HL-60 (cell line): ENCODE results near the gene DNAH8.

ENCODE experiments used
- DNase-seq, 2 experiments: peaks; one replicate each; pipeline ENCODE4 v3.0.0-alpha.2; 2010 to 2020; ENCODE audit warnings: low read depth in 1 of 2, low spot score in 1 of 2
- H3K27ac ChIP-seq: fragments of 250-450 bp; sonication (Bioruptor Pico); replicated peaks from 2 replicates; pipeline ENCODE4 v1.5.1; 2020; ENCODE audit warnings: mild to moderate bottlenecking, moderate library complexity
- H3K27me3 ChIP-seq: fragments of 250-450 bp; sonication (Bioruptor Pico); 2 replicates; pipeline ENCODE4 v1.5.1; 2021; ENCODE audit warnings: mild to moderate bottlenecking, moderate library complexity; ENCODE audit not compliant: insufficient read depth, poor library complexity, severe bottlenecking
- H3K4me3 ChIP-seq: replicated peaks from 2 replicates; pipeline ENCODE4 v1.5.1; 2011; ENCODE audit warnings: mild to moderate bottlenecking, control low read depth, low read length; ENCODE audit not compliant: insufficient read depth
- GABPA ChIP-seq: IDR thresholded peaks from 2 replicates; pipeline ENCODE4 v1.6.1; 2012; ENCODE audit warnings: low read depth
- POLR2AphosphoS5 ChIP-seq: IDR thresholded peaks from 2 replicates; pipeline ENCODE4 v1.6.1; 2012; ENCODE audit warnings: low read depth
- SPI1 ChIP-seq: IDR thresholded peaks from 2 replicates; pipeline ENCODE4 v1.6.1; 2012; ENCODE audit warnings: low read depth, mild to moderate bottlenecking, borderline replicate concordance
- TF ChIP-seq, protein P1 (sequence below): IDR thresholded peaks from one replicate; pipeline ENCODE4 v1.5.1; 2011; ENCODE audit warnings: low read length, control low read depth, inconsistent platforms; ENCODE audit not compliant: insufficient read depth
- TF ChIP-seq, protein P2 (sequence below): IDR thresholded peaks from 2 replicates; pipeline ENCODE4 v1.6.1; 2012; ENCODE audit warnings: low read depth; ENCODE audit not compliant: insufficient replicate concordance

Gene DNAH8

DNA sequence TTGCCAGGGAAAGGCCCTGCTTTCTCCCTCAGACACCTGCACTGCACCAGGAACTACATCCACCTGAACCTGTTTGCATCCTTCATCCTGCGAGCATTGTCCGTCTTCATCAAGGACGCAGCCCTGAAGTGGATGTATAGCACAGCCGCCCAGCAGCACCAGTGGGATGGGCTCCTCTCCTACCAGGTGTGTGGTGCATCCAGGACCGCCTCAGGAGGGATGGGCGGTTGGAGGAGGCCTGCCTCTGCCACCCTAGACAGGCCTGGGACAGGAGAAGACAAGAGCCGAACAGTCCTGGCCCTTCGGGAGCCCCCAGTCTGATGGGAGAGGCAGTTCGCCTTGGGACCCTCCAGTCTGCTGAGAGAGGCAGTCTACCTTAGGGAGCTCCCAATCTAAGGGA lies 357.7 kb downstream of the DNAH8 start:
- TF ChIP-seq POLR2AphosphoS5 (no peak), SPI1 (no peak), GABPA (no peak)
- TF ChIP-seq, protein P1, sequence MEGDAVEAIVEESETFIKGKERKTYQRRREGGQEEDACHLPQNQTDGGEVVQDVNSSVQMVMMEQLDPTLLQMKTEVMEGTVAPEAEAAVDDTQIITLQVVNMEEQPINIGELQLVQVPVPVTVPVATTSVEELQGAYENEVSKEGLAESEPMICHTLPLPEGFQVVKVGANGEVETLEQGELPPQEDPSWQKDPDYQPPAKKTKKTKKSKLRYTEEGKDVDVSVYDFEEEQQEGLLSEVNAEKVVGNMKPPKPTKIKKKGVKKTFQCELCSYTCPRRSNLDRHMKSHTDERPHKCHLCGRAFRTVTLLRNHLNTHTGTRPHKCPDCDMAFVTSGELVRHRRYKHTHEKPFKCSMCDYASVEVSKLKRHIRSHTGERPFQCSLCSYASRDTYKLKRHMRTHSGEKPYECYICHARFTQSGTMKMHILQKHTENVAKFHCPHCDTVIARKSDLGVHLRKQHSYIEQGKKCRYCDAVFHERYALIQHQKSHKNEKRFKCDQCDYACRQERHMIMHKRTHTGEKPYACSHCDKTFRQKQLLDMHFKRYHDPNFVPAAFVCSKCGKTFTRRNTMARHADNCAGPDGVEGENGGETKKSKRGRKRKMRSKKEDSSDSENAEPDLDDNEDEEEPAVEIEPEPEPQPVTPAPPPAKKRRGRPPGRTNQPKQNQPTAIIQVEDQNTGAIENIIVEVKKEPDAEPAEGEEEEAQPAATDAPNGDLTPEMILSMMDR: no peak
- TF ChIP-seq, protein P2, sequence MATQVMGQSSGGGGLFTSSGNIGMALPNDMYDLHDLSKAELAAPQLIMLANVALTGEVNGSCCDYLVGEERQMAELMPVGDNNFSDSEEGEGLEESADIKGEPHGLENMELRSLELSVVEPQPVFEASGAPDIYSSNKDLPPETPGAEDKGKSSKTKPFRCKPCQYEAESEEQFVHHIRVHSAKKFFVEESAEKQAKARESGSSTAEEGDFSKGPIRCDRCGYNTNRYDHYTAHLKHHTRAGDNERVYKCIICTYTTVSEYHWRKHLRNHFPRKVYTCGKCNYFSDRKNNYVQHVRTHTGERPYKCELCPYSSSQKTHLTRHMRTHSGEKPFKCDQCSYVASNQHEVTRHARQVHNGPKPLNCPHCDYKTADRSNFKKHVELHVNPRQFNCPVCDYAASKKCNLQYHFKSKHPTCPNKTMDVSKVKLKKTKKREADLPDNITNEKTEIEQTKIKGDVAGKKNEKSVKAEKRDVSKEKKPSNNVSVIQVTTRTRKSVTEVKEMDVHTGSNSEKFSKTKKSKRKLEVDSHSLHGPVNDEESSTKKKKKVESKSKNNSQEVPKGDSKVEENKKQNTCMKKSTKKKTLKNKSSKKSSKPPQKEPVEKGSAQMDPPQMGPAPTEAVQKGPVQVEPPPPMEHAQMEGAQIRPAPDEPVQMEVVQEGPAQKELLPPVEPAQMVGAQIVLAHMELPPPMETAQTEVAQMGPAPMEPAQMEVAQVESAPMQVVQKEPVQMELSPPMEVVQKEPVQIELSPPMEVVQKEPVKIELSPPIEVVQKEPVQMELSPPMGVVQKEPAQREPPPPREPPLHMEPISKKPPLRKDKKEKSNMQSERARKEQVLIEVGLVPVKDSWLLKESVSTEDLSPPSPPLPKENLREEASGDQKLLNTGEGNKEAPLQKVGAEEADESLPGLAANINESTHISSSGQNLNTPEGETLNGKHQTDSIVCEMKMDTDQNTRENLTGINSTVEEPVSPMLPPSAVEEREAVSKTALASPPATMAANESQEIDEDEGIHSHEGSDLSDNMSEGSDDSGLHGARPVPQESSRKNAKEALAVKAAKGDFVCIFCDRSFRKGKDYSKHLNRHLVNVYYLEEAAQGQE: no peak

GRCh38 chr6:39073471-39074355 lies 358.6 kb downstream of the DNAH8 start:
- TF ChIP-seq, protein P2: no peak
- TF ChIP-seq, protein P1: no peak
- TF ChIP-seq SPI1 (no peak), GABPA (no peak), POLR2AphosphoS5 (no peak)
- no peak overlapping the region for H3K27ac ChIP-seq
- no peaks in the 10 kb centered on the region for H3K27me3 ChIP-seq
- DNase-seq: no peak
- H3K4me3 ChIP-seq: no peak overlapping the region

More for the DNA sequence above, 357.7 kb downstream of the DNAH8 start:
- Histone ChIP-seq H3K27ac (no peak overlapping the region), H3K27me3 (no peaks in the 10 kb centered on the region), H3K4me3 (no peak overlapping the region)
- no peak for DNase-seq

DNA sequence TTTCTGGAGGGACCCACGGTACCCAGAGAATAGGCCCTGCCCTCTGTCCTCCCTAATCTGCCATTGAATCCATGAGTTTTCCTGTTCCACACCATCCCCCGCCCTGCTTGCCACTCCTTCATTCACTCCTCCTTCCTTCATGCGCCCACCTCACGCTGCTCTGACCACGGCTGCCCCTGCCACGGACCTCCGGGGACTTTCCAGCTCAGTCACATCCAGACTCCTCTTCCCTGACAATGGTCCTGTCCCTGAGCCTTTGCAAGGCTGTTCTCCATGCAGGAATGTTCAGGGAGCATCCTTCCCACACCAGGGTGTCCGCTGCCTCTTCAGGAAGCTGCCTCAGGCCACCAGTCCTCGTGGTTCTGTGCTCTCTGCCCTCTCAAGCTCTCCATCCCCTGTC lies 359.4 kb downstream of the DNAH8 start:
- TF ChIP-seq, protein P2: no peak
- TF ChIP-seq GABPA (no peak), SPI1 (no peak), POLR2AphosphoS5 (no peak)
- TF ChIP-seq, protein P1: no peak
- H3K27ac ChIP-seq: no peak overlapping the region
- no peaks in the 10 kb centered on the region for H3K27me3 ChIP-seq
- DNase-seq: no peak
- no peak overlapping the region for H3K4me3 ChIP-seq
